ENCODE results near the gene SLC48A1.
A peak's percentile ranks its signal among the peaks of the same experiment; 100 is the strongest.

Gene SLC48A1

DNA sequence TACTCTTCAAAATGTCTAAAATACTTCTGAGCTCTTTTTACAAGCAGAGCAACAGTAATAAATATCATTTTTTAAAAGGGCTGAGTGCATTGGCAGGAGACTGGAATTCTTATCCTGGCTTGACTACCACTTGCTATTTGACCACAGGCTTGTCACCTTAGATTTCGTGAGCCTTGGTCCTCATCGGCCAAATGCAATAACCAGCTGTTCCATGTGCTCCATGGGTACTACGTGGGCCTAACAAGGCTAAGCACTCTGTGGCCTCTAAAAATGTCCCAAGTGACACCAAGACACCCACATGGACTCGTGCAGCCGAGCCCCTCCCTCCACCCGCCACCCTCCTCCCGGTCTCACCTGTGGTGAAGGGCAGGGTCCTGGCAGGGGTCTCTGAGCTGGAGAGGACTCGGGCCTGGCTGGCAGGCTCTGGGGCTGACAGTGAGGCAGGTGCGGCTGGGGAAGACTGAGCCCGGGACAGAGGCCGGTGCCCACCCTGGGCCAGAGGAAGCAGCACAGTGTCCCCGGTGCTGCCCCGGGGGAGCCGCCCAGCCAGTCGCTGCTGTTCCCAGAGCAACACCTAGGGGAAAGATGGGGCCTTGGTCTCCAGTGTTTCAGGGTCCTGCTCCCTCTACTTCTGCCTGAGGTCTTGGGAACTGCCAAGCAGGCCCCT is 20.1 kb downstream of the SLC48A1 start:
- Histone ChIP-seq H3K18ac (ENCODE audit: low read length) (no peak overlapping the region), H3K23ac (ENCODE audit: low read depth, low read length, poor library complexity) (no peak overlapping the region), H3K79me1 (ENCODE audit: low read depth, low read length) (no peaks in the 10 kb centered on the region), H3K14ac (ENCODE audit: low read length) (peak overlapping the region; percentile 89), H3K9ac (ENCODE audit: low read depth, low read length, poor library complexity) (no peak overlapping the region), H4K8ac (ENCODE audit: low read depth, low read length) (no peak overlapping the region), H2BK5ac (ENCODE audit: low read length) (no peak overlapping the region), H2AK5ac (ENCODE audit: low read depth, low read length) (no peak overlapping the region), H2BK120ac (ENCODE audit: low read depth, low read length) (no peak overlapping the region), H3K27ac (replicated peaks; ENCODE audit: low read length) (no peak overlapping the region), H2BK15ac (ENCODE audit: low read length) (no peak overlapping the region), H3K4me1 (ENCODE audit: control insufficient read depth in 2 of 2, insufficient read depth in 1 of 2, low read depth in 1 of 2, low read length in 2 of 2) (no peaks in the 10 kb centered on the region), H4K91ac (ENCODE audit: low read depth, low read length, poor library complexity) (no peak overlapping the region), H3K4ac (ENCODE audit: low read length) (no peak overlapping the region), H3K9me3 (replicated peaks in 1 of 2; ENCODE audit: control insufficient read depth in 2 of 2, insufficient read depth in 1 of 2, low read depth in 1 of 2, low read length in 2 of 2) (no peaks in the 10 kb centered on the region), H3K27me3 (ENCODE audit: control insufficient read depth in 3 of 3, insufficient read depth in 3 of 3, low read depth in 1 of 3, low read length in 3 of 3) (no peaks in the 10 kb centered on the region), H3K4me3 (ENCODE audit: low read length in 2 of 2) (no peak overlapping the region), H3K36me3 (replicated peaks in 1 of 2; ENCODE audit: control insufficient read depth in 2 of 2, insufficient read depth in 2 of 2, low read length in 2 of 2) (peaks cover 38 to 95% of the 10 kb centered on the region in 2 donors), H2BK12ac (ENCODE audit: low read length) (no peak overlapping the region), H2AFZ (ENCODE audit: low read length) (no peak overlapping the region), H3K4me2 (ENCODE audit: insufficient read depth, low read length, poor library complexity, severe bottlenecking) (no peak overlapping the region)
- WGBS, 2 donors (ENCODE audit: extremely low coverage in 2 of 2, insufficient read length in 2 of 2, insufficient replicate concordance in 1 of 2) = no CpG with 5 or more reads among the region's 15 CpGs
- no peak for DNase-seq (ENCODE audit: low spot score)

DNA sequence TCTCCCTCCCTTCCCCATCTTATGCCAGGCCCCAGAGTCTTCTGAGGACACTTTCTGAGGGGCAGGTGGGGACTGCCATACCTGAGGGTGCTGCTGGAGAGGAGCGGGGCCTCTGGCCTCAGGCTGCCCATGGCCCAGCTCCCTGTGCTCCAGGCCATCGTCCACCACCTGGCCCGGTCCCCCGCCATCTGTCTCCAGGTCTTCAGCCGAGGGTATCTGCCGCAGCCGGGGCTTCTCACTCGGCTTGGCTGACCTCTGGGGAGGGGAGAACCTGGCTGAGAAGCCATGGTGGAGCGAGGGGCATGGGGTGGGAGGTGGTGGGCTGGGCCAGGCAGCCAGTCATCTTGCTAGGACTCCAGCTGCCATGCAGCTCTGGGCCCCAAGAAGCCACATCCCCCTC is 21.6 kb downstream of the SLC48A1 start:
- Histone ChIP-seq H2BK15ac (ENCODE audit: low read length) (no peak overlapping the region), H3K23ac (ENCODE audit: low read depth, low read length, poor library complexity) (peak overlapping the region; percentile 16), H3K4me1 (ENCODE audit: control insufficient read depth in 2 of 2, insufficient read depth in 1 of 2, low read depth in 1 of 2, low read length in 2 of 2) (peaks cover 0 to 13% of the 10 kb centered on the region in 2 donors), H2BK120ac (ENCODE audit: low read depth, low read length) (no peak overlapping the region), H4K91ac (ENCODE audit: low read depth, low read length, poor library complexity) (no peak overlapping the region), H2AK5ac (ENCODE audit: low read depth, low read length) (no peak overlapping the region), H3K36me3 (replicated peaks in 1 of 2; ENCODE audit: control insufficient read depth in 2 of 2, insufficient read depth in 2 of 2, low read length in 2 of 2) (peaks cover 26 to 93% of the 10 kb centered on the region in 2 donors), H3K9ac (ENCODE audit: low read depth, low read length, poor library complexity) (no peak overlapping the region), H3K14ac (ENCODE audit: low read length) (peak overlapping the region; percentile 14), H3K79me1 (ENCODE audit: low read depth, low read length) (no peaks in the 10 kb centered on the region), H2AFZ (ENCODE audit: low read length) (no peak overlapping the region), H2BK12ac (ENCODE audit: low read length) (no peak overlapping the region), H3K4ac (ENCODE audit: low read length) (no peak overlapping the region), H3K9me3 (replicated peaks in 1 of 2; ENCODE audit: control insufficient read depth in 2 of 2, insufficient read depth in 1 of 2, low read depth in 1 of 2, low read length in 2 of 2) (no peaks in the 10 kb centered on the region), H3K4me2 (ENCODE audit: insufficient read depth, low read length, poor library complexity, severe bottlenecking) (no peak overlapping the region), H3K27me3 (ENCODE audit: control insufficient read depth in 3 of 3, insufficient read depth in 3 of 3, low read depth in 1 of 3, low read length in 3 of 3) (no peaks in the 10 kb centered on the region), H3K27ac (replicated peaks; ENCODE audit: low read length) (no peak overlapping the region), H2BK5ac (ENCODE audit: low read length) (no peak overlapping the region), H3K4me3 (ENCODE audit: low read length in 2 of 2) (no peak overlapping the region), H3K18ac (ENCODE audit: low read length) (peak overlapping the region; percentile 33), H4K8ac (ENCODE audit: low read depth, low read length) (no peak overlapping the region)
- WGBS, 2 donors (ENCODE audit: extremely low coverage in 2 of 2, insufficient read length in 2 of 2, insufficient replicate concordance in 1 of 2) = no CpG with 5 or more reads among the region's 9 CpGs
- no peak for DNase-seq (ENCODE audit: low spot score)

DNA sequence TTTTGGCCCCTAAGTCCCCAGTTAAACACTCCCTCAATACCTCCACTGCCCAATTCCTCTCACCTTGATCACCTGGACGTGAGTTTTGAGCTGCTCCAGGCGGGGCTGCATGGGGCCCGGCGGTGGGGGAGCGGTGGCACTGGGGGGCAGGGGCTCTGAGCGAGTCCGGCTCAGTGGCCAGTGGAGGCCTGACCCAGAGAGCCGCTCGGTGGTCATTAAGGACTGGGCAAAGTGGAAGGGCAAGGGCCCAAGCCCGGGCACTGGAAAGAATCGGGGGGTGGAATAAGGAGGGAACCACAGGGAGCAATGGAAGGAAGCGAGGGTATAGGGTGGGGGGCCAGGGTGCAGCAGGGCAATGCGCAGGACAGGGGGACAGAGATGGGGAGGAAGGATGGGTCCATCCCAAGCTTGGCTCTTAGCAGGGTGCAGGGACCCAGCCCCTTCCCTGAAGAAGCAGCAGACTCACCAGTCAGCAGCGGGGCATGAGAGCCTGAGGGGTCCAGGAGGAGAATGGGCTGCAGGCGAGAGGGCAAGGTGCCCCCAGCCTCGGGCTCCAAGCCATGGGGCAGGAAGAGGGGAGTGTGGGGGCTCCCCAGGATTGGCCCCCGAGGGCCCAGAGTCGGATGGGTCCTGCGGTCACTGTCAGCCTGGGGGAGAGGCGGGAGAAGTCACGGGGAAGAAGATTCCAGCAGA is 22.2 kb downstream of the SLC48A1 start:
- H2BK12ac ChIP-seq (ENCODE audit: low read length) = no peak overlapping the region
- H2BK5ac ChIP-seq (ENCODE audit: low read length) = no peak overlapping the region
- no peak for DNase-seq (ENCODE audit: low spot score)
- no peak overlapping the region for H2BK120ac ChIP-seq (ENCODE audit: low read depth, low read length)
- H3K9ac ChIP-seq (ENCODE audit: low read depth, low read length, poor library complexity) = no peak overlapping the region
- no peak overlapping the region for H2AK5ac ChIP-seq (ENCODE audit: low read depth, low read length)
- H3K27ac ChIP-seq (replicated peaks; ENCODE audit: low read length) = no peak overlapping the region
- no peak overlapping the region for H4K91ac ChIP-seq (ENCODE audit: low read depth, low read length, poor library complexity)
- no peaks in the 10 kb centered on the region for H3K9me3 ChIP-seq (replicated peaks in 1 of 2; ENCODE audit: control insufficient read depth in 2 of 2, insufficient read depth in 1 of 2, low read depth in 1 of 2, low read length in 2 of 2)
- H3K18ac ChIP-seq (ENCODE audit: low read length) = no peak overlapping the region
- H2BK15ac ChIP-seq (ENCODE audit: low read length) = no peak overlapping the region
- no peaks in the 10 kb centered on the region for H3K27me3 ChIP-seq (ENCODE audit: control insufficient read depth in 3 of 3, insufficient read depth in 3 of 3, low read depth in 1 of 3, low read length in 3 of 3)
- no peak overlapping the region for H3K4me2 ChIP-seq (ENCODE audit: insufficient read depth, low read length, poor library complexity, severe bottlenecking)
- no peak overlapping the region for H3K23ac ChIP-seq (ENCODE audit: low read depth, low read length, poor library complexity)
- peaks cover 0 to 14% of the 10 kb centered on the region in 2 donors for H3K4me1 ChIP-seq (ENCODE audit: control insufficient read depth in 2 of 2, insufficient read depth in 1 of 2, low read depth in 1 of 2, low read length in 2 of 2)
- WGBS, 2 donors (ENCODE audit: extremely low coverage in 2 of 2, insufficient read length in 2 of 2, insufficient replicate concordance in 1 of 2) = no CpG with 5 or more reads among the region's 21 CpGs
- no peak overlapping the region for H3K4me3 ChIP-seq (ENCODE audit: low read length in 2 of 2)
- H2AFZ ChIP-seq (ENCODE audit: low read length) = no peak overlapping the region
- no peaks in the 10 kb centered on the region for H3K79me1 ChIP-seq (ENCODE audit: low read depth, low read length)
- H3K4ac ChIP-seq (ENCODE audit: low read length) = no peak overlapping the region
- no peak overlapping the region for H4K8ac ChIP-seq (ENCODE audit: low read depth, low read length)
- H3K14ac ChIP-seq (ENCODE audit: low read length) = no peak overlapping the region
- H3K36me3 ChIP-seq (replicated peaks in 1 of 2; ENCODE audit: control insufficient read depth in 2 of 2, insufficient read depth in 2 of 2, low read length in 2 of 2) = peaks cover 25 to 92% of the 10 kb centered on the region in 2 donors

DNA sequence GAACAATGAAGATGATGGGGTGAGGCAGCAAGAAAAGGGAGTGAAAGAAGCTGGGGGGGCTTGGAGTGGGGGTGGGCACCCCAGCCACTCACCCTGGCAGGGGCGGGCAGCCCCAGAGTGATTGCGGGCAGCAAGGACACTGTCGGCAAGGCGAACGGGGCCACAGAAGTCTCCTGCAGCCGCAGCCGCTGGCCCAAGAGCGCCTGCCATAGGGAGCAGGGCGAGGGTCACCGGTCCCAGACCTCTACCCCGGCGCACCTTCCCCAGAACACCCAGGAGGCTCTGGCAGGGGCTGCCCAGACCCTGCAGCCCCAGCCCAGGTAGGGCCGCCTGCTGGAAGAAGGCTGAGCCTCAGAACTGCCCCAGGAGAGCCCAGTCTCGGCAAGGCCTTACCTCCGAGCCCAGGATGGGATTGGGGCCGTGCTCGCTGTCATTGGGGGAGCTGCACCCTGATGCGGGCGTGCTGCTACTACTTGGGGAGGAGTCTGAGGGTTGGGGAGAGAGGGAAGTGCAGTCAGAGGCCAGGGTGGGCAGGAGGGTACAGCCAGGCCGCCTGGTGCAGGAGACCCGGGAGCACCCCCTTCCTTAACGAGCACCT is 22.9 kb downstream of the SLC48A1 start:
- H3K4me3 ChIP-seq (ENCODE audit: low read length in 2 of 2) = no peak overlapping the region
- no peak overlapping the region for H3K14ac ChIP-seq (ENCODE audit: low read length)
- H3K27ac ChIP-seq (replicated peaks; ENCODE audit: low read length) = no peak overlapping the region
- H2BK5ac ChIP-seq (ENCODE audit: low read length) = no peak overlapping the region
- no peaks in the 10 kb centered on the region for H3K9me3 ChIP-seq (replicated peaks in 1 of 2; ENCODE audit: control insufficient read depth in 2 of 2, insufficient read depth in 1 of 2, low read depth in 1 of 2, low read length in 2 of 2)
- no peak overlapping the region for H2BK120ac ChIP-seq (ENCODE audit: low read depth, low read length)
- no peak overlapping the region for H2AFZ ChIP-seq (ENCODE audit: low read length)
- no peak overlapping the region for H3K23ac ChIP-seq (ENCODE audit: low read depth, low read length, poor library complexity)
- WGBS, 2 donors (ENCODE audit: extremely low coverage in 2 of 2, insufficient read length in 2 of 2, insufficient replicate concordance in 1 of 2) = no CpG with 5 or more reads among the region's 22 CpGs
- H4K91ac ChIP-seq (ENCODE audit: low read depth, low read length, poor library complexity) = no peak overlapping the region
- H3K9ac ChIP-seq (ENCODE audit: low read depth, low read length, poor library complexity) = no peak overlapping the region
- H3K4me1 ChIP-seq (ENCODE audit: control insufficient read depth in 2 of 2, insufficient read depth in 1 of 2, low read depth in 1 of 2, low read length in 2 of 2) = peaks cover 0 to 14% of the 10 kb centered on the region in 2 donors
- no peak for DNase-seq (ENCODE audit: low spot score)
- H3K4ac ChIP-seq (ENCODE audit: low read length) = no peak overlapping the region
- H3K36me3 ChIP-seq (replicated peaks in 1 of 2; ENCODE audit: control insufficient read depth in 2 of 2, insufficient read depth in 2 of 2, low read length in 2 of 2) = peaks cover 21 to 92% of the 10 kb centered on the region in 2 donors
- no peak overlapping the region for H3K4me2 ChIP-seq (ENCODE audit: insufficient read depth, low read length, poor library complexity, severe bottlenecking)
- H4K8ac ChIP-seq (ENCODE audit: low read depth, low read length) = no peak overlapping the region
- no peak overlapping the region for H2BK15ac ChIP-seq (ENCODE audit: low read length)
- H2AK5ac ChIP-seq (ENCODE audit: low read depth, low read length) = no peak overlapping the region
- H3K18ac ChIP-seq (ENCODE audit: low read length) = no peak overlapping the region
- no peak overlapping the region for H2BK12ac ChIP-seq (ENCODE audit: low read length)
- H3K79me1 ChIP-seq (ENCODE audit: low read depth, low read length) = no peaks in the 10 kb centered on the region
- H3K27me3 ChIP-seq (ENCODE audit: control insufficient read depth in 3 of 3, insufficient read depth in 3 of 3, low read depth in 1 of 3, low read length in 3 of 3) = no peaks in the 10 kb centered on the region

Measured in neuronal stem cell (in vitro differentiated cells).